Activated CD8-positive, alpha-beta T cell treated with anti-CD3 and anti-CD28 coated beads for 36 hours (primary cell): ENCODE results near the gene CATSPERD. TPM values are rescaled to one million over a fixed set of nuclear protein-coding genes. Genes with fewer than 3 reads are reported as not detected.

Experiments used
- ATAC-seq: fragments of 200-7000 bp; cut with Tn5 transposase; one replicate; pipeline ENCODE4 v1.10.0; 2021; ENCODE audit warnings: mild to moderate bottlenecking, moderate library complexity
- CTCF ChIA-PET: fragments of 350-600 bp; sonication (Branson Sonifier 250); formaldehyde crosslinking; loops from one replicate; lab custom pipeline; 2021; ENCODE audit warnings: antibody characterized with exemption; lab: Charles Lee
- POLR2A ChIA-PET: fragments of 350-600 bp; sonication (Branson Sonifier 250); formaldehyde crosslinking; loops from one replicate; lab custom pipeline; 2021; ENCODE audit warnings: antibody characterized with exemption; lab: Charles Lee
- DNase-seq: peaks from one replicate; pipeline ENCODE4 v3.0.0-alpha.2; 2020
- H3K27ac Mint-ChIP-seq: one replicate; pipeline ENCODE4 v1.8.0; 2021; ENCODE audit warnings: mild to moderate bottlenecking, mixed read lengths
- H3K27me3 Mint-ChIP-seq: one replicate; pipeline ENCODE4 v1.8.0; 2021; ENCODE audit warnings: mixed read lengths
- H3K36me3 Mint-ChIP-seq: one replicate; pipeline ENCODE4 v1.8.0; 2021; ENCODE audit warnings: low read depth, mixed read lengths
- H3K4me1 Mint-ChIP-seq: one replicate; pipeline ENCODE4 v1.8.0; 2021; ENCODE audit warnings: low read depth, mixed read lengths
- H3K4me3 Mint-ChIP-seq: one replicate; pipeline ENCODE4 v1.8.0; 2021; ENCODE audit warnings: mild to moderate bottlenecking, moderate library complexity, mixed read lengths
- H3K9me3 Mint-ChIP-seq: one replicate; pipeline ENCODE4 v1.8.0; 2021; ENCODE audit warnings: mixed read lengths
- intact Hi-C: fragments of 100-400 bp; cut with micrococcal nuclease; formaldehyde crosslinking; loops from one replicate; pipeline ENCODE4 v1.10.0; 2022
- total RNA-seq, 2 experiments: library from RNA; stranded (reverse); gene quantifications; one replicate each; pipeline ENCODE4 v1.2.3, GENCODE V29; 2021
- TF ChIP-seq, protein P1 (sequence below): fragments of 200-600 bp; IDR thresholded peaks from one replicate; pipeline ENCODE4 v1.8.0; 2022; ENCODE audit warnings: antibody characterized with exemption, mild to moderate bottlenecking

CATSPERD gene
- total RNA-seq, 2 experiments from 2014 or later, result not detected

DNA sequence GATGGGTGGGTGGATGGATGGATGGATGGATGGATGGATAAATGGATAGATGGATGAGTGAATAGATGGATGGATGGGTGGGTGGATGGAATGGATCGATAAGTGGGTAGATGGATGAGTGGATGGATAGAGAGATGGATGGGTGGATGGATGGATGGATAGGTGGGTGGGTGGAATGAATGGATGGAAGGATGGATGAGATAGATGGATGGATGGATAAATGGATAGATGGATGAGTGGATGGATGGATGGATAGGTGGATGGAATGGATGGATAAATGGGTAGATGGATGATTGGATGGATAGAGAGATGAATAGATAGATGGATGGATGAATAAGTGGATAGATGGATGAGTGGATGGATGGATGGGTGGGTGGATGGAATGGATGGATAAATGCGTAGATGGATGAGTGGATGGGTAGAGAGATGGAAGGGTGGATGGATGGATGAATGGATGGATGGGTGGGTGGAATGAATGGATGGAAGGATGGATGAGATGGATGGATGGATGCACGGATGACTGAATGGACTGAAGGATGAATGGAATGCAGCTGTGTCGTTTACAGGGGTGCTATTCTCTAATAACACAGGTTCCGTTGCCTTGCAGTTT, 42.3 kb downstream of the CATSPERD start:
- ChIA-PET CTCF (no interaction called here), POLR2A (no interaction called here)
- TF ChIP-seq, protein P1, sequence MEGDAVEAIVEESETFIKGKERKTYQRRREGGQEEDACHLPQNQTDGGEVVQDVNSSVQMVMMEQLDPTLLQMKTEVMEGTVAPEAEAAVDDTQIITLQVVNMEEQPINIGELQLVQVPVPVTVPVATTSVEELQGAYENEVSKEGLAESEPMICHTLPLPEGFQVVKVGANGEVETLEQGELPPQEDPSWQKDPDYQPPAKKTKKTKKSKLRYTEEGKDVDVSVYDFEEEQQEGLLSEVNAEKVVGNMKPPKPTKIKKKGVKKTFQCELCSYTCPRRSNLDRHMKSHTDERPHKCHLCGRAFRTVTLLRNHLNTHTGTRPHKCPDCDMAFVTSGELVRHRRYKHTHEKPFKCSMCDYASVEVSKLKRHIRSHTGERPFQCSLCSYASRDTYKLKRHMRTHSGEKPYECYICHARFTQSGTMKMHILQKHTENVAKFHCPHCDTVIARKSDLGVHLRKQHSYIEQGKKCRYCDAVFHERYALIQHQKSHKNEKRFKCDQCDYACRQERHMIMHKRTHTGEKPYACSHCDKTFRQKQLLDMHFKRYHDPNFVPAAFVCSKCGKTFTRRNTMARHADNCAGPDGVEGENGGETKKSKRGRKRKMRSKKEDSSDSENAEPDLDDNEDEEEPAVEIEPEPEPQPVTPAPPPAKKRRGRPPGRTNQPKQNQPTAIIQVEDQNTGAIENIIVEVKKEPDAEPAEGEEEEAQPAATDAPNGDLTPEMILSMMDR, result no peak
- intact Hi-C loops, result no loop called here
- H3K9me3 Mint-ChIP-seq, result no peaks in the 10 kb centered on the region
- H3K36me3 Mint-ChIP-seq, result no peaks in the 10 kb centered on the region
- no peak overlapping the region for H3K4me3 Mint-ChIP-seq
- no peak overlapping the region for H3K27ac Mint-ChIP-seq
- ATAC-seq (no peak), DNase-seq (no peak)
- no peaks in the 10 kb centered on the region for H3K4me1 Mint-ChIP-seq
- peaks cover 1% of the 10 kb centered on the region for H3K27me3 Mint-ChIP-seq

DNA sequence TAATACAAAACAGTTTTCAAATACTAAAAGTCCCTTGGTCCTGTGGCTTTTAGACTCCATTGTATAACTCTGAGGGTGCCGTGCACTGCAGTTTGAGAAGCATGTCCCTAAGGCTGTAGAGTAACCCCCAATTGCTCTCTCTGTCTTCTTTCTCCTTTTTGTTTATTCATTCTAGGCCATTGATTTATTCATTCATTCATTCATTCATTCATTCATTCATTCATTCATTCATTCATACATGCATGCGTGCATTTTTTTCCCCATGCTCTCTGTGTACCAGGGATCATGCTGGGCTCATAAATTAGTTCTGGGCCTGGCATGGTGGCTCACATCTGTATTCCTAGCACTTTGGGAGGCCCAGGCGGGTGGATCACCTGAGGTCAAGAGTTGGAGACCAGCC, 44.8 kb downstream of the CATSPERD start:
- no peaks in the 10 kb centered on the region for H3K9me3 Mint-ChIP-seq
- DNase-seq (no peak), ATAC-seq (no peak)
- H3K27me3 Mint-ChIP-seq, result peaks cover 1% of the 10 kb centered on the region
- H3K36me3 Mint-ChIP-seq, result no peaks in the 10 kb centered on the region
- POLR2A ChIA-PET, result interaction anchor here (0.6 to 0.7 kb wide), 2 partner anchors 68 to 124 kb away, joined by 3 read pairs; no protein-coding TSS in a partner anchor
- H3K27ac Mint-ChIP-seq, result no peak overlapping the region
- intact Hi-C loops, result no loop called here
- H3K4me1 Mint-ChIP-seq, result no peaks in the 10 kb centered on the region
- no peak overlapping the region for H3K4me3 Mint-ChIP-seq
- TF ChIP-seq, protein P1, result no peak
- CTCF ChIA-PET, result no interaction called here

DNA sequence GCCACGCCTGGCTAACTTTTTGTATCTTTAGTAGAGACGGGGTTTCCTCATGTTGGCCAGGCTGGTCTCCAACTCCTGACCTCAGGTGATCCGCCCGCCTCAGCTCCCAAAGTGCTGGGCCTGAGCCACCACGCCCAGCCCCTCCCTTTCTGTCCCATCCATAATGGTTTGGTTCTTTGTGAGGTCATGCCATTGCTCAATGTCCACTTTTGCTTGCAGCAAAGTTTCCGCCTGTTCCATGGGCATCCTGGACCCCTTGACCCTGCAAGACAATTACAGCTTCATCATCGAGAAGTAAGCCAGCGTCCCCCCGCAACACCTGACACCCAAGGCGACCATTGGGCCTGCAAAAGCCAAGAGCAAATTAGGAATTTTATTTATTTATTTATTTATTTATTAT, 47.5 kb downstream of the CATSPERD start:
- no peaks in the 10 kb centered on the region for H3K36me3 Mint-ChIP-seq
- no peak for ATAC-seq
- H3K27ac Mint-ChIP-seq, result no peak overlapping the region
- CTCF ChIA-PET, result no interaction called here
- no peaks in the 10 kb centered on the region for H3K9me3 Mint-ChIP-seq
- intact Hi-C loops, result no loop called here
- POLR2A ChIA-PET, result interaction anchor here (0.6 kb wide), 1 partner anchor 889 kb away, joined by 3 read pairs; no protein-coding TSS in a partner anchor
- DNase-seq, result no peak
- H3K4me1 Mint-ChIP-seq, result no peaks in the 10 kb centered on the region
- TF ChIP-seq, protein P1, result no peak
- no peak overlapping the region for H3K4me3 Mint-ChIP-seq
- H3K27me3 Mint-ChIP-seq, result no peaks in the 10 kb centered on the region

DNA sequence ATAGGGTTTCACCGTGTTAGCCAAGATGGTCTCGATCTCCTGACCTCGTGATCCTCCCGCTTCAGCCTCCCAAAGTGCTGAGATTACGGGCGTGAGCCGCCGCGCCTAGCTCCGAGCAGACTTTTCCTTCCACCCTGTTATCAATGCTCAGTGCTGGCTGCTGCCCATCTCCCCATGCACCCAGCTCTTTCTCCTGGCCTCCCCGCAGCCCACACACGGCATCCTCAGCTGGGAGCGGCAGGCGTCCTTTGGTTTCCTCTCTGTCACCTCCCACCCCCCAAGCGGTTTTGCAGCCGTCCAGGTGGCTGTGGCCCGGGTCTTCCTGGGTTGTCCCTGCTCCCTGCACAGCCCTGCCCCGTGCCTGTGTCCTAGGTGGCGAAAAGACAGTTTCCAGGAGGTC, 52.0 kb downstream of the CATSPERD start:
- TF ChIP-seq, protein P1, result no peak
- H3K27ac Mint-ChIP-seq, result no peak overlapping the region
- ChIA-PET POLR2A (no interaction called here), CTCF (no interaction called here)
- H3K4me3 Mint-ChIP-seq, result no peak overlapping the region
- H3K9me3 Mint-ChIP-seq, result no peaks in the 10 kb centered on the region
- DNase-seq (no peak), ATAC-seq (no peak)
- H3K36me3 Mint-ChIP-seq, result no peaks in the 10 kb centered on the region
- intact Hi-C loops, result no loop called here
- H3K27me3 Mint-ChIP-seq, result no peaks in the 10 kb centered on the region
- H3K4me1 Mint-ChIP-seq, result no peaks in the 10 kb centered on the region

DNA sequence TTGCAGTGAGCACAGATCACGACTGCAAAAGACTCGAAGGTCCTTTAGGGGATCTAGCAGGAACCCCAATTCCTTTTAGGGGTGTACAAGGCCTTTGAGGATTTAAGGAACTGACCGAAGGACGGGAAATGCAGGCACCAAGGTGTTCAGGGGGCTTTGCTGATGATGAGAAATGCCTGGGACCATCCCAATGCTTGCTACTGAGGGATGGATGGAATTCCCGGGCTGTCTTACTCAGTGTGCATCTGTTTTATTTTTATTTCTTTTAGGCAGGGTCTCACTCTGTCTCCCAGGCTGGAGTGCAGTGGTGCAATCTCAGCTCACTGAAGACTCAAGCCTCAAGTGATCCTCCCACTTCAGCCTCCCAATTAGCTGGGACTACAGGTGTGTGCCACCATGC, 52.8 kb downstream of the CATSPERD start:
- intact Hi-C loops, result no loop called here
- ChIA-PET CTCF (interaction anchor here (0.6 kb wide), 1 partner anchor 849 kb away, joined by 3 read pairs; no protein-coding TSS in a partner anchor), POLR2A (no interaction called here)
- Mint-ChIP-seq H3K27ac (no peak overlapping the region), H3K27me3 (no peaks in the 10 kb centered on the region), H3K9me3 (no peaks in the 10 kb centered on the region), H3K4me3 (no peak overlapping the region), H3K4me1 (no peaks in the 10 kb centered on the region), H3K36me3 (no peaks in the 10 kb centered on the region)
- DNase-seq, result no peak
- TF ChIP-seq, protein P1, result no peak
- no peak for ATAC-seq
